ENCODE data around the gene HADH.

DNA sequence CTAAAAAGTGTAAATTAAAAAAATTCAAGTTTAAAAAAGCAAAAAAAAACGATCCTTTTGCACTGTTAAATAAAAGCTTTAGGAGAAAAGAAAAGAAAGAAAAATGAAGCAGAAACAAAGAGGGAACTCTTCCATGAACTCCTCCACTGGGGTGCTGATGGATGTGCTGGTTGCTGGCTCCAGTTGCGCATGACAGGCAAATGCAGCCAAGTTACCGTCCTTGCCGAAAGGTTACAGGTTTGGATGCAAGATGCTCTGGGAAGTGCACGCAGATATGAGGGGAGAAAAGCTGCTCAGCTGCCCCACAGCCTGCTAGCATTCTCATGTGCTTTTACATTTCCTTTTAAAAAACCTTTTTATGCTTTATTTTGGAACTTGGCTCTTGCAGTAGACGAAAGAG, 58.5 kb downstream of the HADH start:
- no peak for TF ChIP-seq SUZ12 (IDR thresholded peaks at IDR 0.05; ENCODE audit: extremely low read depth, insufficient read depth, insufficient read length)
- TF ChIP-seq YY1 (IDR thresholded peaks at IDR 0.05; ENCODE audit: insufficient read depth, insufficient read length): no peak
- TF ChIP-seq ZNF274 (IDR thresholded peaks at IDR 0.05; ENCODE audit: low read depth, low read length): no peak
